GM21528 (cell line): ENCODE data around the gene HES5.
A peak's percentile ranks its signal among the peaks of the same experiment; 100 is the strongest.
"Not testable (repeated sequence)": the region's sequence is repeated elsewhere in the genome, so short reads cannot be mapped to it uniquely, and the experiment has no call there.

ENCODE experiments used
- ATAC-seq: cut with Tn5 transposase; IDR thresholded peaks from one replicate; pipeline ENCODE4 v1.9.1; 2021; ENCODE audit warnings: mild to moderate bottlenecking, moderate library complexity; ENCODE audit not compliant: unreplicated experiment, low FRiP score

HES5 gene

GRCh38 chr1:2561898-2562895 is 32.1 kb upstream of the HES5 start:
- no peak for ATAC-seq

- ATAC-seq, result no peak
These were observed 31.4 kb upstream of the HES5 start for GRCh38 chr1:2561446-2561845.

GRCh38 chr1:2560299-2561073 is 30.4 kb upstream of the HES5 start:
- ATAC-seq, result no peak

GRCh38 chr1:2559509-2560298 is 29.6 kb upstream of the HES5 start:
- no peak for ATAC-seq

- no peak for ATAC-seq
These were observed 28.8 kb upstream of the HES5 start for GRCh38 chr1:2558861-2559260.

- ATAC-seq, result no peak
These were observed 28.4 kb upstream of the HES5 start for GRCh38 chr1:2558420-2558819.

- no peak for ATAC-seq
These were observed 27.7 kb upstream of the HES5 start for GRCh38 chr1:2557482-2558400.

- peak; percentile 29 for ATAC-seq
These were observed 26.8 kb upstream of the HES5 start for GRCh38 chr1:2556678-2557481.

GRCh38 chr1:2556277-2556677 is 26.2 kb upstream of the HES5 start, which contains the start of gene TNFRSF14:
Gene TNFRSF14, plus strand, starts transcription at chr1:2556371. Its CDS starts 294 bp downstream, at chr1:2556665.
- peak; percentile 40 for ATAC-seq

GRCh38 chr1:2555634-2556276 is 25.7 kb upstream of the HES5 start:
- peak; percentile 31 for ATAC-seq

- ATAC-seq, result no peak
These were observed 24.7 kb upstream of the HES5 start for GRCh38 chr1:2554621-2555387.

- ATAC-seq, result no peak
These were observed 24.0 kb upstream of the HES5 start for GRCh38 chr1:2553871-2554620.

GRCh38 chr1:2553076-2553475 is 23.0 kb upstream of the HES5 start:
- not testable (repeated sequence) for ATAC-seq

GRCh38 chr1:2552189-2552588 is 22.1 kb upstream of the HES5 start:
- no peak for ATAC-seq

- ATAC-seq, result not testable (repeated sequence)
These were observed 21.5 kb upstream of the HES5 start for GRCh38 chr1:2551544-2551943.

- not testable (repeated sequence) for ATAC-seq
These were observed 20.3 kb upstream of the HES5 start for GRCh38 chr1:2550309-2550861.
